A549 (cell line): ENCODE measurements around the gene PIGO.

ENCODE experiments used
- EP300 ChIP-seq, 2 experiments: fragments of >200 bp; sonication (Bioruptor Twin); formaldehyde crosslinking; IDR thresholded peaks; 2 replicates in 1 of 2; 3 replicates in 1 of 2; pipeline ENCODE4 v1.6.1; 2016 to 2017
- SMC3 ChIP-seq: fragments of >200 bp; sonication (Bioruptor Twin); formaldehyde crosslinking; IDR thresholded peaks from 3 replicates; pipeline ENCODE4 v1.6.1; 2018; ENCODE audit warnings: inconsistent platforms
- TF ChIP-seq, protein P1 (sequence below): fragments of >200 bp; sonication (Bioruptor Twin); formaldehyde crosslinking; IDR thresholded peaks from 3 replicates; pipeline ENCODE4 v1.5.1; 2016

DNA sequence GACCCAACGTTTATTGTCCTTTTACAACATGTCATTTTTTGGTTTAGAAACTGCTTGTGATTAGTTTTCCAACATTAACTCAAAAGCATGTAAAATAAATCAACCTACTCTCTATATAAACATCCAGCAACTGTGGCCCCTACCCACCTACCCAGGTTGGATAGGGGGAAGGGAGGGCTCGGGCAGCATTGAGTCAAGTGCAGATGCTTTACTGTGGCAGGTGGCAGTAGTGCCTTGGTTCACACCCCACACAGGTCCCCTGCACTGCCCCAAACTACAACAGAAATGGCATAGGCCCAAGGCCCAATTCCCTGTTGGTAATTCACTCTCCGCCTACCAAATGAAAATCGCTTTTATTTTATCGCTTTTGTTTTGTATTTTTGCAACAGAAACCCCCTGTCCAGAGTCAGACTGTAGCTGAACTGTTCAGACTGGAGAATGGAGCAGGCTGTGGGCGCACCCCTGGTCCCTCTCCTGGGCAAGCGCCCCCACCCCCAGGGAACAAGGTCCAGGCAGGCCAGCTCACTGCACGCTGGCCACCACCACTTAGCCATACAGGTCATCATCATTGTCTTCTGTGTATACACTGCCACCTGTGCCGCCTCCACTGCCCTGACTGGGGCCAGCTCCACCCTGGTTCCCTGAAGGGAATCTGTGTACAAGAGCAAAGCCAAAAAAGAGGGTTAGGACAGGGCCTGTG, 39.7 kb downstream of the PIGO start:
- TF ChIP-seq EP300 (IDR thresholded peaks at IDR 0.05) = no peak
- TF ChIP-seq, protein P1, sequence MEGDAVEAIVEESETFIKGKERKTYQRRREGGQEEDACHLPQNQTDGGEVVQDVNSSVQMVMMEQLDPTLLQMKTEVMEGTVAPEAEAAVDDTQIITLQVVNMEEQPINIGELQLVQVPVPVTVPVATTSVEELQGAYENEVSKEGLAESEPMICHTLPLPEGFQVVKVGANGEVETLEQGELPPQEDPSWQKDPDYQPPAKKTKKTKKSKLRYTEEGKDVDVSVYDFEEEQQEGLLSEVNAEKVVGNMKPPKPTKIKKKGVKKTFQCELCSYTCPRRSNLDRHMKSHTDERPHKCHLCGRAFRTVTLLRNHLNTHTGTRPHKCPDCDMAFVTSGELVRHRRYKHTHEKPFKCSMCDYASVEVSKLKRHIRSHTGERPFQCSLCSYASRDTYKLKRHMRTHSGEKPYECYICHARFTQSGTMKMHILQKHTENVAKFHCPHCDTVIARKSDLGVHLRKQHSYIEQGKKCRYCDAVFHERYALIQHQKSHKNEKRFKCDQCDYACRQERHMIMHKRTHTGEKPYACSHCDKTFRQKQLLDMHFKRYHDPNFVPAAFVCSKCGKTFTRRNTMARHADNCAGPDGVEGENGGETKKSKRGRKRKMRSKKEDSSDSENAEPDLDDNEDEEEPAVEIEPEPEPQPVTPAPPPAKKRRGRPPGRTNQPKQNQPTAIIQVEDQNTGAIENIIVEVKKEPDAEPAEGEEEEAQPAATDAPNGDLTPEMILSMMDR = no peak
- no peak for TF ChIP-seq SMC3
